ENCODE data around the gene IRX2. TPM values are rescaled to one million over a fixed set of nuclear protein-coding genes. Genes with fewer than 3 reads are reported as not detected.

Gene IRX2
- total RNA-seq, 4 donors from 2014 or later: not detected

DNA sequence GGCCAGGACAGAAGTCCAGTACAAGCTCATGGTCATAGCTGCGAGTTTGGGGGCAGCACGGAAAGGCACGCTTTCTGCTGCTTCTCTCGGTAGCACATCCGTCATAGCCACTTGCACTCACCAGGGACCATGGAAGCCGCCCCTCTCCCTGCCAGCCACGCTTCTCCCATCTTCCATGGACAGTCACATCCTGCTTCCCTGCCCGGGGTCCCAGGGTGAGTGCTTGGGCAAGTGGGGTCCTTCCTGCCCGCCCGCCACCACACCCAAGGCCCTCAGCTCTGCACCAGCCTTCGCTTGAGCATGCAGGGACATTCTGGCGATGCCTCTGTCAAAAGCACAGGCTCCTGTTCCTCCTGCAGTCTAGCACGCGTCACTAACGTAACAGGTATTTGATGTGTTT, 13.1 kb upstream of the IRX2 start:
- Histone ChIP-seq H3K27me3 (no peaks in the 10 kb centered on the region), H3K4me3 (no peak overlapping the region), H3K36me3 (no peaks in the 10 kb centered on the region), H3K9me3 (no peaks in the 10 kb centered on the region), H3K4me1 (no peaks in the 10 kb centered on the region), H3K27ac (no peak overlapping the region)
- DNase-seq: no peak
- TF ChIP-seq POLR2A (IDR thresholded peaks at IDR 0.05): no peak
- TF ChIP-seq, protein P1, sequence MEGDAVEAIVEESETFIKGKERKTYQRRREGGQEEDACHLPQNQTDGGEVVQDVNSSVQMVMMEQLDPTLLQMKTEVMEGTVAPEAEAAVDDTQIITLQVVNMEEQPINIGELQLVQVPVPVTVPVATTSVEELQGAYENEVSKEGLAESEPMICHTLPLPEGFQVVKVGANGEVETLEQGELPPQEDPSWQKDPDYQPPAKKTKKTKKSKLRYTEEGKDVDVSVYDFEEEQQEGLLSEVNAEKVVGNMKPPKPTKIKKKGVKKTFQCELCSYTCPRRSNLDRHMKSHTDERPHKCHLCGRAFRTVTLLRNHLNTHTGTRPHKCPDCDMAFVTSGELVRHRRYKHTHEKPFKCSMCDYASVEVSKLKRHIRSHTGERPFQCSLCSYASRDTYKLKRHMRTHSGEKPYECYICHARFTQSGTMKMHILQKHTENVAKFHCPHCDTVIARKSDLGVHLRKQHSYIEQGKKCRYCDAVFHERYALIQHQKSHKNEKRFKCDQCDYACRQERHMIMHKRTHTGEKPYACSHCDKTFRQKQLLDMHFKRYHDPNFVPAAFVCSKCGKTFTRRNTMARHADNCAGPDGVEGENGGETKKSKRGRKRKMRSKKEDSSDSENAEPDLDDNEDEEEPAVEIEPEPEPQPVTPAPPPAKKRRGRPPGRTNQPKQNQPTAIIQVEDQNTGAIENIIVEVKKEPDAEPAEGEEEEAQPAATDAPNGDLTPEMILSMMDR (IDR thresholded peaks at IDR 0.05): no peak

DNA sequence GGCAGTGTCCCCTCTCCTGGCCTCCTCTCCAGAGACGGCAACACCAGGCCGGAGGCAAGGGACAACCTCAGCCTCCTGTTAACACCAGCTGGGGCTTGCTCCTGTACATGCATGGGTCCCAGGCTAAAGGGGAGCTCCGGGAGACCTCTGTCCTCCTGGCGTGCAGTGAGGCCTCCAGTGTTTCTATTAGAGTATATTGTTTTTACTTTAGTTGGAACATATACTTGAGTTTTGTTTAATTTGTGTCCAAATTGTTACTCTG, 12.0 kb upstream of the IRX2 start:
- H3K27me3 ChIP-seq: no peaks in the 10 kb centered on the region
- DNase-seq: no peak

DNA sequence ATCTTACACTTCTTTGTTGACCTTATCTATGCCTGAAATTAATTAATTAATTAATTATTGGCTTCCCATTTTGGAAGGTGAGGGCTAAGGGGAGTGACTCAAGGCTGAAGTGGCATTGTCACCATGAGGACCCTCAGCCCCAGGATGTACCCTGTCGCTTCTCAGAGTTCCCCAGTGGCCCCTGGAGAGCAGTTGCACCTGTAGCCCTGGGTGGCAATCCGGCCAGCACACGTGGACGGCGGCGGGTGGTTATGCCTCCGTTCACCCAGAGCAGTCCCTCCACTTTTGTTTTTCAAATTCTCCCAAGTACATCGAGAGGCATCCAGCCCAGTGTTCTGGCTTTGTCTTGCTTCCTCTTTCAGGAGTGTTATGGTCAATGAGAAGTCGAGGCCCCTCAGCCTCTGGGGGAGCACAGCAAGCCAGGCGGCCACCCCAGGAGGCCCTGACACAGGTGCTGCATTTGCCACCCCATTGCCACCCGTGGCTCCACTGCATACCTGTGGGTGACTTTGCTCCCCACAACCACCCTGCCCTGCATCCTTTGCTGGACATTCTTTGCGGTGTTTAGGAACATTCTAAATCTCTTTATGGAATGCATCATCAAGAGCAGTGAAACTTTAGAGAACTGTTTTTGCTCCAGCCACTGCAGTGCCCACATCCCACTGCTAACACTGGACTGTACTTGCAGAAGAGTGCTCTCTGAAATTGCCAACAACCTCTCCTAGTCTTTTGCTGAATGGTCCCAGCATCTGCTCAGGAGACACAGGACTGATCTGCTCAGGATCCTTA, 11.5 kb upstream of the IRX2 start:
- no peak overlapping the region for H3K27ac ChIP-seq
- TF ChIP-seq, protein P1 (IDR thresholded peaks at IDR 0.05): no peak
- no peak for TF ChIP-seq POLR2A (IDR thresholded peaks at IDR 0.05)
- H3K4me3 ChIP-seq: no peak overlapping the region
- H3K36me3 ChIP-seq: no peaks in the 10 kb centered on the region
- no peaks in the 10 kb centered on the region for H3K9me3 ChIP-seq
- no peaks in the 10 kb centered on the region for H3K4me1 ChIP-seq
- no peak for DNase-seq
- H3K27me3 ChIP-seq: peaks cover 0 to 1% of the 10 kb centered on the region in 2 donors

More for the DNA sequence above, 12.0 kb upstream of the IRX2 start:
- Histone ChIP-seq H3K27ac (no peak overlapping the region), H3K36me3 (no peaks in the 10 kb centered on the region), H3K4me3 (no peak overlapping the region), H3K4me1 (no peaks in the 10 kb centered on the region), H3K9me3 (no peaks in the 10 kb centered on the region)
- no peak for TF ChIP-seq POLR2A (IDR thresholded peaks at IDR 0.05)
- TF ChIP-seq, protein P1 (IDR thresholded peaks at IDR 0.05): no peak

DNA sequence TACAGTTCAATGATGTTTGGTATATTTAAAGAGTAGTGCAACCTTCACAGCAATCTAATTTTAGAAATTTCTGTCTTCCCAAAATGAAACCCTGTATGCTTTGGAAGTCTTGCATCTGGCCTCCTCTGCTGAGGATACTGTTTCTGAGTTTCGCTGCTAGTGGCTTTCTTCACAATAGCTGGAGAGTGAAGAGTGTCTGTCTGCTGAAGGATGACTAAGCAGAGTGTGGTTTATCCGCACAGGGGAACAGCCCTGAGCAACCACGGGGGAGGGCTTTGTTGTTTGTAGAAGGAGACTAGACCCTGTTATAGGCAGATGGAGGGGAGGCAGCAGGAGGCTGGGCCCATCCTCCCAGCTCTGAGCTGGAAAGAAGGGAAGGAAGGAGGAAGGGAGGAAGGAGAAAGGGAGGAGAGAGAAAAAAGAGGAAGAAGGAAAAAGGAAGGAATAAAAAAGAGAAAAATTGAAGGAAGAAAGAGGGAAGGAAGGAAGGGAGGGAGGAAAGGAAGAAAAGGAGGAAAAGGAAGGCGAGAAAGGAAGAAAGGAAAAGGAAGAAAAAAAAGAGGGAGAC, 10.5 kb upstream of the IRX2 start:
- Histone ChIP-seq H3K4me3 (no peak overlapping the region), H3K4me1 (no peaks in the 10 kb centered on the region), H3K27me3 (peaks cover 0 to 9% of the 10 kb centered on the region in 2 donors), H3K36me3 (no peaks in the 10 kb centered on the region), H3K9me3 (no peaks in the 10 kb centered on the region), H3K27ac (no peak overlapping the region)
- DNase-seq: no peak
- no peak for TF ChIP-seq POLR2A (IDR thresholded peaks at IDR 0.05)
- TF ChIP-seq, protein P1 (IDR thresholded peaks at IDR 0.05): no peak

DNA sequence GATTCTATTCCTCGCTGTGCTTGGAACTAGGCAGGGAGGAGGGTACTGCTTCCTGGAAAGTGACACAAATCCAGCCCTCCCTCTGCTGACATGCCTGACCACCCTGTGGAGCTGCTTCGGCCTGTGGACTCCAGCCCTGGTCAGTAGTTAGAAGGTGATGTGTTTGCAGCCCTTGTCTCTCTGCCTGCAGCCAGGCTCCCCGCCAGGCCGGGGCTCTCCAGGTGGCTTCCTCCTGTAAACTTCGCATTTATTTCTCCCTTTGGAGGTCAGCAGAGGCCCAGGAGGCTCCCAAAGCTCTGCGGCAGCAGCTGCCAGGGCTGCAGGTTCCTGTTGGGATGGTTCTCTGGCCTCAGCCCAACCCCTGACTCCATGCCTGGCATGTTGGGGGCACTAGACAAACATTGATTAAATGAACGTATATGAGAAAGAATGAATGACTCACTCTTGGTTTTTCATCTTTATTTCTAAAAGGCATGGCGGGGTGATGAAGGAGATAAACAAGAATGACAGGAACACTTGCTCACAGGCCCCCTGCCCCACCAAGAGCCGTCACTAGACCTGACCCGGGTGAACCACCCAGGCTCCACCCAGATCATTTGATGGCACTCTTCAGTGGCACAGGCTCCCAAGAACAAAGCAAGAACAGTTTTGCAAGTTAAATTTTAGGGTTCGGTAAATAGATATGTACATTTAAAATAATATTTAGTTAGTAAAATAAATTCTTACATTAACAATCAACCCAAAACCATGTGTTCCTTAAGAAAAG, 8.4 kb upstream of the IRX2 start:
- Histone ChIP-seq H3K4me1 (peaks cover 0 to 18% (median 0%) of the 10 kb centered on the region in 4 donors), H3K36me3 (no peaks in the 10 kb centered on the region), H3K27ac (no peak overlapping the region), H3K4me3 (no peak overlapping the region), H3K9me3 (no peaks in the 10 kb centered on the region), H3K27me3 (peaks cover 0 to 18% of the 10 kb centered on the region in 2 donors)
- no peak for DNase-seq
- no peak for TF ChIP-seq POLR2A (IDR thresholded peaks at IDR 0.05)
- TF ChIP-seq, protein P1 (IDR thresholded peaks at IDR 0.05): no peak
